Glomerular visceral epithelial cell (primary cell): ENCODE results near the gene STAB1.
A peak's percentile ranks its signal among the peaks of the same experiment; 100 is the strongest.

Experiments
- DNase-seq: peaks from one replicate; pipeline ENCODE4 v3.0.0-alpha.2; 2016; ENCODE audit errors: extremely low spot score

The STAB1 gene

GRCh38 chr3:52461874-52462273 is 33.3 kb upstream of the STAB1 start:
- DNase-seq: no peak

- DNase-seq: no peak
Measured at GRCh38 chr3:52463416-52463815, 31.7 kb upstream of the STAB1 start.

GRCh38 chr3:52468336-52468735 is 26.8 kb upstream of the STAB1 start:
- DNase-seq: no peak

- no peak for DNase-seq
Measured at GRCh38 chr3:52469001-52469400, 26.1 kb upstream of the STAB1 start.

- no peak for DNase-seq
Measured at GRCh38 chr3:52470920-52471319, 24.2 kb upstream of the STAB1 start.

GRCh38 chr3:52471371-52472238 is 23.5 kb upstream of the STAB1 start:
- DNase-seq: peak; percentile 43

GRCh38 chr3:52472239-52473000 is 22.7 kb upstream of the STAB1 start:
- DNase-seq: no peak

- DNase-seq: no peak
Measured at GRCh38 chr3:52473026-52473425, 22.1 kb upstream of the STAB1 start.

- DNase-seq: no peak
Measured at GRCh38 chr3:52477076-52477795, 17.9 kb upstream of the STAB1 start.

GRCh38 chr3:52477796-52478095 is 17.4 kb upstream of the STAB1 start:
- no peak for DNase-seq

- no peak for DNase-seq
Measured at GRCh38 chr3:52479037-52479876, 15.9 kb upstream of the STAB1 start.

- DNase-seq: no peak
Measured at GRCh38 chr3:52479877-52480575, 15.1 kb upstream of the STAB1 start.

- DNase-seq: no peak
Measured at GRCh38 chr3:52480768-52481715, 14.1 kb upstream of the STAB1 start.

- DNase-seq: no peak
Measured at GRCh38 chr3:52481819-52482521, 13.2 kb upstream of the STAB1 start.

GRCh38 chr3:52483081-52483480 is 12.1 kb upstream of the STAB1 start:
- no peak for DNase-seq

- DNase-seq: no peak
Measured at GRCh38 chr3:52483577-52484381, 11.4 kb upstream of the STAB1 start.

- no peak for DNase-seq
Measured at GRCh38 chr3:52484680-52485461, 10.3 kb upstream of the STAB1 start.
